Activated T-cell treated with anti-CD3 and anti-CD28 coated beads for 48 hours (primary cell): ENCODE results near the gene EIF4G3.
"Not testable (repeated sequence)": the region's sequence is repeated elsewhere in the genome, so short reads cannot be mapped to it uniquely, and the experiment has no call there.

ENCODE experiments used
- DNase-seq: peaks from one replicate; pipeline ENCODE4 v3.0.0-alpha.2; 2020; ENCODE audit warnings: low read depth

Gene EIF4G3

DNA sequence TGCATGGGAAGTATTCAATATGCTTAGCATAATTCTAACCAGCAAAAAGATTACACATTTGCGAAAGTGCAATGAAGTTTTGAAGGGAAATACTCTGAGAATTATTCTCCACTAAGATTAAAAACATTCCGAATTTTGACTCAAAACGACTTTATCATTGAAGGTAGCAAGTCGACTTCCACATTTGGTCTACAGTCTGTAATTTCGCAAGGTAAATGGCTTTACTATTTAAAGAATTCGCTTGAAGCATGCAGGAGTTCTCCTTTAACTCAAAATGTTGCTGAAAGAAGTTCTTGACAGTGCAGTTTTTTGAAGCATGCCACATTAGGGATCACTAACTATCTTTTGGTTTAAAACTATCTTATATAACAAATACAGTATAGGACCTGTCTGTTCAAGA, 228.6 kb downstream of the EIF4G3 start:
- DNase-seq: no peak

DNA sequence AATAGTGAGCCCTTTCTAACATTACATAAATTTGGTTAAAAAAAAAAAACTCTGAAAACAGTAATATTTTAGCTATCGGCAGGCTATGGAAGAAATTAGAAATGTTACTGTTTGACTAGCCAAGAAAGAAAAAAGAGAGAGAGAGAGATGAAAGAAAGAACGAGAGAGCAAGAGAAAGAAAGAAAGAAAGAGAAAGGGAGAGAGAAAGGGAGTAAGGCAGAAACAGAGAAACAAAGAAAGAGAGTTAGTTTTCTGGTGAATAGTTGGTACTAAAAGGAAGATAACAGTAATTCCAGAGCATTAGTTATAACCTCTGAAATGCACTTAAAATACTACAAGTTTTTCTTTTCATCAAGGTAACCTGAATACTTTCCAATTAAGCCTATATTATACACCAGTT, 229.3 kb downstream of the EIF4G3 start:
- no peak for DNase-seq

- no peak for DNase-seq
Measured at GRCh38 chr1:20936621-20937020, 240.1 kb downstream of the EIF4G3 start.

DNA sequence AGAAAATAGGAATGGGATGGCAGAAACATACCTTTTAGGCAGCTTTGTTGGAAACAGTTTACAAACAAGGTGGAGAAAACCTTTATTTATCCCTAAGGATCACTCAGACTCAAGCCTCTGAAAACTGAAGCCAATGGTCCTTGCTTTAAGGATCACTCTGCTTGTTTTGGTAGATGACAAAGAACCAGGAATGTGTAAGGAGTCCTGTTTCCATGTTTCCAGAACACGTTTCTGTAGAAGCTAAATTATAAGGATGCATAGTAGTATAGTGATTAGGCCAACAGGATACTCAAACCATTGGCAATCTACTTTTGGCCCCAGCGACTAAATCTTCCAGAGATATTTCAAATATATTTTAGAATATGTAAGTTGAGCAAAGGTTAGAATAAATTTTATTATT, 240.5 kb downstream of the EIF4G3 start:
- DNase-seq: no peak

- DNase-seq: no peak
Measured at GRCh38 chr1:20935717-20936116, 241.0 kb downstream of the EIF4G3 start.

- peak; percentile 15 for DNase-seq
Measured at GRCh38 chr1:20932437-20932977, 244.2 kb downstream of the EIF4G3 start.

- no peak for DNase-seq
Measured at GRCh38 chr1:20931930-20932436, 244.7 kb downstream of the EIF4G3 start.

- no peak for DNase-seq
Measured at GRCh38 chr1:20930427-20930826, 246.3 kb downstream of the EIF4G3 start.

- no peak for DNase-seq
Measured at GRCh38 chr1:20928146-20928545, 248.6 kb downstream of the EIF4G3 start.

DNA sequence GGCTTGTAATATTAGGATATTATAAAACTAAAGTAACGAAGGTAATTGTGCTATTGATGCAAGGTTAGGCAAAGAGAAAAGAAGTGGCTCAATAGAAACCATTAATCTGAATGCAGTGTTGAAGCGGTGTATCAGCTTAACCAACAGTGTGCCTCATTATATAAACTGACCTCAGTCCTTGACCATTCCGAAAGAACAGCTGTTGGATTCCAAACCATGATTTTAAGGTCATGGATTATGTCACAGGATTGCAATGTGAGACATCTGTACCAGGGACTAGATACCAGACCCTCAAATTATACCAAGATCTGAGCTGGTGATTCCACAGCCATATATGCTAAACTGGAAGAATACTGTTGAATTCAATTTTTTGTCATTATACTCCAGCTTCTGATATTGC, 255.4 kb downstream of the EIF4G3 start:
- DNase-seq: no peak

DNA sequence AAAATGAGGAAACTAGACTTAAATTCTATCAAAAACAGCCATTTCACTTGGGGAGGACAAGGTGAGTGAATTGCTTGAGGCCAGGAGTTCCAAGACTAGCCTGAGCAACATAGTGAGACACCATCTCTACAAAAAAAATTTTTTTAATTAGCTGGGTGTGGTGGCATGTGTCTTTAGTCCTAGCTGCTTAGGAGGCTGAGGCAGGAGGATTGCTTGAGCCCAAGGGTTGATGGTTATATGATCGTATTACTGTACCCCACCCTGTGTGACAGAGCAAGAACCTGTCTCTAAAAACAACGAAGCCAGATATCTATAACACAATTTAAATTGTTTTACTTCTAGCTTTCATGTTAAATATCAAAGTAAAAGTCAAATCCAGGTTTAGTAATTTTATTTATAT, 263.5 kb downstream of the EIF4G3 start:
- no peak for DNase-seq

- DNase-seq: not testable (repeated sequence)
Measured at GRCh38 chr1:20907526-20907925, 269.2 kb downstream of the EIF4G3 start.

DNA sequence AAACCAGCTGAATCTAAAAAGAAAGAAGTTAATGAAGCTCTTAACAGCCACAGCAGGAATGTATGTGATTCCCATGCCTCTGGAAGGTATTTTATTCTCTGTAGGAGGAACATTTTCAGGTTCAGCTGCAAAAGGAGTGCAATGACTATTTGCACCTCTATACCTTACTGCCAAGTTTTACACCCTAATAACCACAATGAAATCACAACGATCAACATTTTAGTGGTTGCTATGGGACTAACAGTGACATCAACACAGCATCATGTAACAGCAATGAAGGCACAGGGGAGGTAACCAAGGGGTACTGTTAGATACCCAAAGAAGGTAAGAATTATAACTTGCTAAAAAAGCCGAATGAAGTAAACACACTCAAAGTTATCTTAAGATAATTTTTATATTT, 273.3 kb downstream of the EIF4G3 start:
- no peak for DNase-seq

DNA sequence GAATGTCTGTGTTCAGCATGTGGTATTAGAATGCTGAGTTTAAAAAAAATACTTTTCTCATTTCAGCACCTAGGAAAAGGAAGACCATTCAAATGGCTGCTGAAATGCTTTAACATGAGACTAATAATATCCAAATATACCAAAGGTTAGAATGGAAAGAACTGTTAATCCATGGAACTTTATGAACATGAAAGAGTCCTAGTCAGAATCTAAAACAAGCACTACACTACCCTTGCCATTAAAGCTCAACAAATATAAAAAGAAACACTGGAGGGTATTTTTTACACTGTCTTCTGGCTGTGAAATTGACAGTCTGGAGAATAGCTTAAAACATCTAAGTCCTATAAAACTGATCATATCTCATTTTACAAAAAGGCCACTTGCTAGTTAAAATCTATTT, 276.6 kb downstream of the EIF4G3 start:
- no peak for DNase-seq

GRCh38 chr1:20899154-20899972, 277.3 kb downstream of the EIF4G3 start:
- no peak for DNase-seq

DNA sequence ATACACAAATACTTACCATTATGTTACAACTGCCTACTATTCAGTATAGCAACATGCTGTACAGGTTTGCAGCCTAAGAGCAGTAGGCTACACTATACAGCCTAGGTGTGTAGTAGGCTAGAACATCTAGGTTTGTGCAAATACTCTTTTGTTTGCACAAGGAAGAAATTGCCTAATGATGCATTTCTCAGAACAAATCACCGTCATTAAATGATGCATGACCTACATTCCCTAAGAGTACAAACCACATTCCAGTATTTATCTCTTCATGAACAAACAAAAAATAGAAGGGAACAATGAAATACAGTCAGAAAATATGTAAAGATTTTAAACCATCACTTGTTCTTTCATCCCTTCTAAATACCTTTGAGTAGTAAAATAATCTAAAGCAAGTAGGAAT, 279.9 kb downstream of the EIF4G3 start:
- DNase-seq: no peak

GRCh38 chr1:20893931-20894330, 282.8 kb downstream of the EIF4G3 start:
- DNase-seq: no peak

DNA sequence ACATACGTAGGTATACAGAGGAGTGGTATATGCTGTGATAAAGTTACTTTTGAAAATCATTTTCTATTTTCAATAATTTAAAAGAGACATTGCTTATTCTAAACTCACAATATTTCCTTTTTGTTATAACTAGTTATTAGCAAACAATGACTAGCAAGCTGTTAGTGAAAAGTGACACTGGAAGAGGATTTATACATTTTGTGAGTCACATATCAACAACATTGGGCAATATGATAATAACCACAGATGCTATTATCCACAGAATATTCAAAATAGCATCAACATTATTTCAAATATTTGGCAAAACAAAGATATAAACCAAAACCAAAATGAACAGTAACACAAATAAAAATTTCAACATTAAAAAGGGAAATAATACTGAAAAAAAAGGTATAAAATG, 285.6 kb downstream of the EIF4G3 start:
- no peak for DNase-seq

DNA sequence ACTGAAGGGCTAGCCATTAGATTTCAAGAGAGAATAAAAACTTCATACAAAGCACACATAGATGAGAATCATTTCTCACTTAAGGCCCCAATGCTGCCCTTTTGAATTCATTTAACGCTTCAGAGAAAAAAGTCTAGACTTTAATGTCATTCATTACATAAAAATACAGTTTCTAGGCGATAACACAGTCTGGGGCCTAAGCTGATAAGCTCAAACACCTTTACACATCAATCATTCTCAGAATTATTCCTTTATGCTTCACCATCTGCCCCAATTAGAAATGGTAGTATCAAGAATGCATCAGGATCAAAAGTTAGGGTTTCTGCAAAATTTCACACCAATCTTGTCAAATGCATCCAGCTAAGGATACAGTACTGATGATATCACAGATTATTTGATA, 289.5 kb downstream of the EIF4G3 start:
- DNase-seq: no peak

DNA sequence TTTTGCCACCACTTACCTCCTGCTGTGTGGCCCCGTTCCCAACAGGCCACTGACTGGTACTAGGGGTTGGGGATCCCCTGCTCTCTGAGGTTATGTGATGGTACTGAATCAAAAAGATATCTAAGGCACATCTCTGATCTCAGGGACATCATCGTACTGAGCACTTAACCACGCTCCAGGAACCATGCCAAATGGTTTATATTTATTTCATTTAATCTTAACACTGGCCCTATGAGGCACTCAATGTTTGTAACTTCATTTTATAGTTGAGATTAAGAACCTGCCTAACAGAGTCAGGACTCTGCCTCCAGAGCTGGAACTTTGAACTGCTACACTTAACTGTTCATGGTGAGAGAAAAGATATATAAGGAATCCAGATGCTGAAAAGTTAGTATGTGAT, 291.6 kb downstream of the EIF4G3 start:
- no peak for DNase-seq

- DNase-seq: no peak
Measured at GRCh38 chr1:20884513-20884912, 292.2 kb downstream of the EIF4G3 start.

GRCh38 chr1:20883766-20884165, 292.9 kb downstream of the EIF4G3 start:
- DNase-seq: no peak

- DNase-seq: no peak
Measured at GRCh38 chr1:20882837-20883236, 293.9 kb downstream of the EIF4G3 start.

GRCh38 chr1:20878799-20879198, 297.9 kb downstream of the EIF4G3 start:
- DNase-seq: no peak
